HEK293 (cell line): Measurements from ENCODE around the gene B3GLCT.

Experiments
- ZNF544 ChIP-seq: fragments of 450-650 bp; formaldehyde crosslinking; IDR thresholded peaks from 2 replicates; pipeline ENCODE4 v1.5.0; 2017; ENCODE audit warnings: missing biosample characterization, missing genetic modification characterization
- TF ChIP-seq, protein P1 (sequence below): fragments of 450-650 bp; formaldehyde crosslinking; IDR thresholded peaks from 2 replicates; pipeline ENCODE4 v1.5.1; 2016; ENCODE audit warnings: missing biosample characterization, missing genetic modification characterization

- TF ChIP-seq, protein P1, sequence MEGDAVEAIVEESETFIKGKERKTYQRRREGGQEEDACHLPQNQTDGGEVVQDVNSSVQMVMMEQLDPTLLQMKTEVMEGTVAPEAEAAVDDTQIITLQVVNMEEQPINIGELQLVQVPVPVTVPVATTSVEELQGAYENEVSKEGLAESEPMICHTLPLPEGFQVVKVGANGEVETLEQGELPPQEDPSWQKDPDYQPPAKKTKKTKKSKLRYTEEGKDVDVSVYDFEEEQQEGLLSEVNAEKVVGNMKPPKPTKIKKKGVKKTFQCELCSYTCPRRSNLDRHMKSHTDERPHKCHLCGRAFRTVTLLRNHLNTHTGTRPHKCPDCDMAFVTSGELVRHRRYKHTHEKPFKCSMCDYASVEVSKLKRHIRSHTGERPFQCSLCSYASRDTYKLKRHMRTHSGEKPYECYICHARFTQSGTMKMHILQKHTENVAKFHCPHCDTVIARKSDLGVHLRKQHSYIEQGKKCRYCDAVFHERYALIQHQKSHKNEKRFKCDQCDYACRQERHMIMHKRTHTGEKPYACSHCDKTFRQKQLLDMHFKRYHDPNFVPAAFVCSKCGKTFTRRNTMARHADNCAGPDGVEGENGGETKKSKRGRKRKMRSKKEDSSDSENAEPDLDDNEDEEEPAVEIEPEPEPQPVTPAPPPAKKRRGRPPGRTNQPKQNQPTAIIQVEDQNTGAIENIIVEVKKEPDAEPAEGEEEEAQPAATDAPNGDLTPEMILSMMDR (tag by site-specific recombination): no peak
- TF ChIP-seq ZNF544 (tag by site-specific recombination): no peak
These were observed 151.6 kb downstream of the B3GLCT start for GRCh38 chr13:31351376-31351775.
